ENCODE measurements around the gene FGB.

DNA sequence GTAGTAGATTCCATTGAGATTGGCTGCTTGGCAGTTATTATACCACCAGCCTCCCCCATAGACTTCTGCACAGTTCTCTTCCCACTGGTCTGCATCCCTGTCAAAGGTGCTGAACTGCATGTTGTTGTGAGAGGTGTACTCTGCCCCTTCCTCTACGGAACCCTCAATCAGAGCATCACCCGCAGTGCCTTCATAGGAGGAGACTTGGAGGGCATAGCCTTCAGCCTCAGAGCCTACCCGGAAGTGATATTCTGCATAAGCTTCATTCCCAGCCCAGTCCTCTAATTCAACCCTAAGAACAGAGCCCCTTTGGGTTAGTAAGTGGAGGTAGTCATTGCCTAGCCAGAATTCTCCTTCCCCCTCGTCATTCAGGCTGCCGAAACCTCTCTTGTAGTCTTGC is 21.4 kb downstream of the FGB start:
- TF ChIP-seq POLR2A (IDR thresholded peaks at IDR 0.05; ENCODE audit: low read depth, low read length) (no peak), SPI1 (IDR thresholded peaks at IDR 0.05; ENCODE audit: low read depth, low read length) (no peak)
